ENCODE results near the gene IBTK.
"Not testable (repeated sequence)": the region's sequence is repeated elsewhere in the genome, so short reads cannot be mapped to it uniquely, and the experiment has no call there.

The IBTK gene

GRCh38 chr6:82142524-82142923 lies 105.0 kb downstream of the IBTK start:
- DNase-seq (ENCODE audit: low read depth) = no peak
- TF ChIP-seq CTCF (conservative IDR thresholded peaks at IDR 0.05; ENCODE audit: low read depth, low read length) = no peak
- no peak overlapping the region for H3K4me3 ChIP-seq (ENCODE audit: low read depth, low read length)

- TF ChIP-seq CTCF (conservative IDR thresholded peaks at IDR 0.05; ENCODE audit: low read depth, low read length) = no peak
- no peak overlapping the region for H3K4me3 ChIP-seq (ENCODE audit: low read depth, low read length)
- DNase-seq (ENCODE audit: low read depth) = no peak
Observed at GRCh38 chr6:82138075-82138791, 109.3 kb downstream of the IBTK start.

GRCh38 chr6:82131441-82131840 lies 116.1 kb downstream of the IBTK start:
- TF ChIP-seq CTCF (conservative IDR thresholded peaks at IDR 0.05; ENCODE audit: low read depth, low read length) = no peak
- H3K4me3 ChIP-seq (ENCODE audit: low read depth, low read length) = no peak overlapping the region
- DNase-seq (ENCODE audit: low read depth) = no peak

- TF ChIP-seq CTCF (conservative IDR thresholded peaks at IDR 0.05; ENCODE audit: low read depth, low read length) = no peak
- DNase-seq (ENCODE audit: low read depth) = no peak
- H3K4me3 ChIP-seq (ENCODE audit: low read depth, low read length) = no peak overlapping the region
Observed at GRCh38 chr6:82129797-82130196, 117.7 kb downstream of the IBTK start.

- not testable (repeated sequence) for H3K4me3 ChIP-seq (ENCODE audit: low read depth, low read length); DNase-seq (ENCODE audit: low read depth)
Observed at GRCh38 chr6:82128973-82129372, 118.6 kb downstream of the IBTK start.

- no peak for DNase-seq (ENCODE audit: low read depth)
- no peak overlapping the region for H3K4me3 ChIP-seq (ENCODE audit: low read depth, low read length)
- TF ChIP-seq CTCF (conservative IDR thresholded peaks at IDR 0.05; ENCODE audit: low read depth, low read length) = no peak
Observed at GRCh38 chr6:82123632-82124031, 123.9 kb downstream of the IBTK start.

Measured in choroid plexus epithelial cell (primary cell).